A673 (cell line): Measurements from ENCODE around the gene GLT6D1.

Experiments used
- CTCF ChIP-seq: fragments of 300-800, 200-600 bp; sonication (generic); conservative IDR thresholded peaks from 2 replicates; pipeline ENCODE4 v1.5.1; 2017; ENCODE audit warnings: low read depth, mild to moderate bottlenecking, antibody characterized with exemption, low read length, moderate library complexity, mixed read lengths
- EZH2 ChIP-seq: fragments of 200-600 bp; sonication (generic); IDR thresholded peaks from 2 replicates; pipeline ENCODE4 v1.6.1; 2017; ENCODE audit warnings: borderline replicate concordance, low read depth, mild to moderate bottlenecking, mixed read lengths, antibody characterized with exemption, low read length; ENCODE audit not compliant: poor library complexity, severe bottlenecking

DNA sequence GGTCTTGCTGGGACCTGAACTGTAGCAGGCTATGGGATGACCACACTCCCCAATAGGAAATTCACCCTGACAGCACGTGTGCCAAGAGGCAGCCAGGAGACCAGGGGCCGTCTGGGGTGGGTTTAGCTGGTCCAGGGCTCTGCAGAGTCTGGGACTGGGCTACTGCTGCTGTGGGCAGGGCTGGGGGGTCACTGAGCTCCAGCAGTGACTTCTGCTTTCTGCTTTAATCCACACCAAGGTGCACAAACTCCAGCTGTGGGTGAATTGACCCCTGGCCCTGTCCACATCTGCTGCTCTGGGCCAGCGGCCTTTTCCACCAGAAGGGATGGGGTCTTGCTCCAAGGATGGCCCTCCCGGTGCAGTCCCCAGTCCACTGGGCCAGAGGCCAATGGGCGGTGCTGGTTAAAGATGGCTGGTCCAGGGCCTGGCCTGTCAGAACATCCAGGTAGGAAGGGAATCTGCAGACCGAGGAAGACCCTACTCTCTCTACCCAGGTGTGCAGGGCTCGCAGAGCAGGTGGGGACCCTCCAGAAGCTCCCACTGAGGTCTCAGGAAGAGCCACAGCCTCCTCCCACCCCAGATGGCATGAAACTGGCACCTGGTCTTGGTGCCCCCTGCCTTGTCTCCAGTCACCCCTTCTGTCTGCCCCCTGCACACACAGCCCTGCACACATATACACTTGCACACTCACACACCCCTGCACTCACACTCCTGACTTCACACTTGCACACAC is 28.0 kb downstream of the GLT6D1 start:
- TF ChIP-seq CTCF (no peak), EZH2 (no peak)
